MCF 10A (cell line): ENCODE results near the gene IL15RA. TPM values are rescaled to one million over a fixed set of nuclear protein-coding genes. Genes with fewer than 3 reads are reported as not detected.
"Not testable (repeated sequence)": the region's sequence is repeated elsewhere in the genome, so short reads cannot be mapped to it uniquely, and the experiment has no call there.

ENCODE experiments used
- BruUV-seq: library from RNA; stranded (reverse); fragments of 400-500 nt; replicated peaks from 2 replicates; lab custom pipeline; 2021; lab: Mats Ljungman, UMichigan
- CTCF ChIA-PET: fragments of 300-600 bp; sonication (Branson Sonifier 250); formaldehyde crosslinking; extraction: SDS; loops from one replicate; lab custom pipeline; 2021; ENCODE audit warnings: antibody characterized with exemption, inconsistent platforms; lab: Yijun Ruan, JAX
- POLR2A ChIA-PET: fragments of 300-600, 350-650 bp; sonication (Branson Sonifier 250); formaldehyde crosslinking; extraction: SDS; loops from one replicate; lab custom pipeline; 2020; ENCODE audit warnings: antibody characterized with exemption, inconsistent platforms; lab: Yijun Ruan, JAX
- DNase-seq: peaks from one replicate; pipeline ENCODE4 v3.0.0-alpha.2; 2018; ENCODE audit not compliant: unreplicated experiment
- H3K27ac Mint-ChIP-seq: one replicate; pipeline ENCODE4 v1.8.0; 2022; ENCODE audit warnings: mild to moderate bottlenecking, low read depth, mixed read lengths; ENCODE audit not compliant: unreplicated experiment
- H3K27me3 Mint-ChIP-seq: one replicate; pipeline ENCODE4 v1.8.0; 2022; ENCODE audit warnings: mixed read lengths; ENCODE audit not compliant: insufficient read depth, unreplicated experiment
- H3K36me3 Mint-ChIP-seq: one replicate; pipeline ENCODE4 v1.8.0; 2022; ENCODE audit warnings: mild to moderate bottlenecking, moderate library complexity, mixed read lengths; ENCODE audit not compliant: insufficient read depth, unreplicated experiment
- H3K4me1 Mint-ChIP-seq: one replicate; pipeline ENCODE4 v1.8.0; 2022; ENCODE audit warnings: mixed read lengths; ENCODE audit not compliant: insufficient read depth, unreplicated experiment
- H3K4me3 Mint-ChIP-seq: one replicate; pipeline ENCODE4 v1.8.0; 2022; ENCODE audit warnings: mild to moderate bottlenecking, moderate library complexity, mixed read lengths; ENCODE audit not compliant: unreplicated experiment
- H3K9me3 Mint-ChIP-seq: one replicate; pipeline ENCODE4 v1.8.0; 2022; ENCODE audit warnings: mixed read lengths; ENCODE audit not compliant: unreplicated experiment
- CTCF ChIP-seq: fragments of 200-600 bp; IDR thresholded peaks from one replicate; pipeline ENCODE4 v1.8.0; 2022; ENCODE audit warnings: antibody characterized with exemption, mild to moderate bottlenecking; ENCODE audit not compliant: unreplicated experiment
- intact Hi-C: fragments of 100-400 bp; cut with micrococcal nuclease; formaldehyde crosslinking; loops from 2 replicates; pipeline ENCODE4 v1.14.1; 2022
- total RNA-seq: library from RNA; stranded (reverse); gene quantifications from 2 replicates; pipeline ENCODE4 v1.2.3, GENCODE V29; 2022

The IL15RA gene
- total RNA-seq, 1 experiment from 2014 or later: 6.0 TPM

GRCh38 chr10:5963591-5963990 lies 13.8 kb downstream of the IL15RA start:
- ChIA-PET CTCF (no interaction called here), POLR2A (no interaction called here)
- no peak overlapping the region for H3K27ac Mint-ChIP-seq
- no peak for TF ChIP-seq CTCF
- no peaks in the 10 kb centered on the region for H3K27me3 Mint-ChIP-seq
- no peak overlapping the region for H3K4me3 Mint-ChIP-seq
- intact Hi-C loops: no loop called here
- peaks cover 4% of the 10 kb centered on the region for H3K36me3 Mint-ChIP-seq
- H3K9me3 Mint-ChIP-seq: no peaks in the 10 kb centered on the region
- H3K4me1 Mint-ChIP-seq: peaks cover 6% of the 10 kb centered on the region
- DNase-seq: no peak
- BruUV-seq: no TSS peak

- intact Hi-C loops: no loop called here
Observed at GRCh38 chr10:5963071-5963470, 14.3 kb downstream of the IL15RA start.

GRCh38 chr10:5962358-5962940 lies 14.9 kb downstream of the IL15RA start:
- H3K27ac Mint-ChIP-seq, H3K27me3 Mint-ChIP-seq, POLR2A ChIA-PET, DNase-seq, CTCF ChIA-PET, BruUV-seq, H3K9me3 Mint-ChIP-seq, H3K4me1 Mint-ChIP-seq, H3K36me3 Mint-ChIP-seq, intact Hi-C loops, H3K4me3 Mint-ChIP-seq: not testable (repeated sequence)

More at GRCh38 chr10:5963071-5963470, 14.3 kb downstream of the IL15RA start:
- Mint-ChIP-seq H3K4me3 (no peak overlapping the region), H3K27me3 (no peaks in the 10 kb centered on the region), H3K9me3 (no peaks in the 10 kb centered on the region), H3K27ac (no peak overlapping the region), H3K4me1 (peaks cover 6% of the 10 kb centered on the region), H3K36me3 (peaks cover 4% of the 10 kb centered on the region)
- no peak for TF ChIP-seq CTCF
- BruUV-seq: no TSS peak
- ChIA-PET CTCF (no interaction called here), POLR2A (no interaction called here)
- no peak for DNase-seq

- Mint-ChIP-seq H3K27ac (no peak overlapping the region), H3K27me3 (no peaks in the 10 kb centered on the region)
Observed at GRCh38 chr10:5961405-5962100, 15.8 kb downstream of the IL15RA start.

GRCh38 chr10:5960973-5961275 lies 16.4 kb downstream of the IL15RA start:
- ChIA-PET POLR2A (interaction anchor here (2.8 kb wide), 1 partner anchor 10 kb away, joined by 15 read pairs; no protein-coding TSS in a partner anchor), CTCF (interaction anchor here (1.4 kb wide), 1 partner anchor 127 kb away, joined by 4 read pairs; no protein-coding TSS in a partner anchor)
- H3K36me3 Mint-ChIP-seq, H3K4me1 Mint-ChIP-seq, DNase-seq, H3K4me3 Mint-ChIP-seq, intact Hi-C loops, BruUV-seq, H3K27me3 Mint-ChIP-seq, H3K9me3 Mint-ChIP-seq, H3K27ac Mint-ChIP-seq: not testable (repeated sequence)

More at GRCh38 chr10:5961405-5962100, 15.8 kb downstream of the IL15RA start:
- BruUV-seq: no TSS peak
- intact Hi-C loops: no loop called here
- ChIA-PET POLR2A (interaction anchor here (2.8 kb wide), 1 partner anchor 10 kb away, joined by 15 read pairs; no protein-coding TSS in a partner anchor), CTCF (no interaction called here)
- Mint-ChIP-seq H3K4me1 (peaks cover 6% of the 10 kb centered on the region), H3K4me3 (no peak overlapping the region), H3K36me3 (peaks cover 4% of the 10 kb centered on the region), H3K9me3 (no peaks in the 10 kb centered on the region)
- no peak for DNase-seq
- TF ChIP-seq CTCF: no peak
